Esophagus muscularis mucosa (tissue), 3 donors: ENCODE data around the gene TCF3.

Source experiments
- POLR2A ChIP-seq: fragments of 450-650 bp; IDR thresholded peaks from one replicate; pipeline ENCODE4 v1.6.1; 2017; ENCODE audit warnings: antibody characterized with exemption, moderate library complexity, mild to moderate bottlenecking, low read depth
- POLR2AphosphoS5 ChIP-seq, 2 donors: sonication (generic); formaldehyde crosslinking; IDR thresholded peaks; one replicate each; pipeline ENCODE4 v1.6.1; 2017; ENCODE audit warnings: antibody characterized with exemption in 2 of 2
- TF ChIP-seq, protein P1 (sequence below), 3 experiments: fragments of 200-600 bp in 2 of 3; fragments of 450-650 bp in 1 of 3; sonication (generic) in 2 of 3; IDR thresholded peaks; one replicate each; pipeline ENCODE4 v1.5.1; 2017 to 2019; ENCODE audit warnings: antibody characterized with exemption in 3 of 3, mild to moderate bottlenecking in 2 of 3, moderate library complexity in 1 of 3

DNA sequence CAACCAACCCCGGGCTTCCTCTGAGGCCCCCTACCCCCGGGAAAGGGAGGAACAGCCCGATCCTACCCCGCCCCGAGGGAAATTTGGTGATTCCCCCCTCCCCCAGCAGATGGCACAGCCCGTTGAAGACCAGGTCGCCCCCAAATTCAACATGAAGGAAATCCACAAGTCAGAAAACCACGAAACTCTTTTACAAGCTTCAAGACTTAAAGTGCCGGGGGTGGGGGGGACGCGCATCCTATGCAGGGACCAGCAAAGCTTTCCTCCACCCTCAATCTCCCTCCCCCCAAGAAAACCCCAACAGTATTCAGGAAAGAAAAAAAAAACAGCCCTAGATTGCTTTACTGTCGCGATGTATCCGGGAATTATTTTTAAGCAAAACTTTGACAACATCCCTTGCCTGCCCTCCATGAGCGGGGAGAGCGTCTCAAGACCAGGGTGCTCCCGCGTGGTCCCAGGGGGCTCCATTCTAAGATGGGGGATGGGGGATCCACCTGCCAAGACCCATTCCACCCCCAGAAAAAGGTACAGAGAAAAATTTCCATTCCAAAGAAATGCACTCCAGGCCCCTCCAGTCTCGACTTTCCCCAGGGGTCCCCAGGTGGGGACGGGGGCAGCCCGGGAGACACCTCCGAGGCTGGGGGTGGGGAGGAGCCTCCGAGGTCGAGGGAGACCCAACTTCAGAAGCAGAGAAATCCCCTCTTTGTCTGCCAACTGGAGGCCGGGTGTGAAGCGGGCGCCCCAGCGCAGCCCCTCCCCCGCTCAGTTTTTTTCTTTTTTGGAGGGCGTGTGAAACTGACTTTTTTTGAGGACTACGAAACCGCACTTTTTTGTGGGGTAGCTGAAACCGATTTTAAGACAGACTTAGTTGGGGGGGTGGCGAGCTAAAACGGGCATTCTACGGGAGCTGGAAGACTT, 1.5 kb downstream of the TCF3 start:
- no peak for TF ChIP-seq POLR2A
- no peak for TF ChIP-seq POLR2AphosphoS5 (IDR thresholded peaks at IDR 0.05)
- TF ChIP-seq, protein P1, sequence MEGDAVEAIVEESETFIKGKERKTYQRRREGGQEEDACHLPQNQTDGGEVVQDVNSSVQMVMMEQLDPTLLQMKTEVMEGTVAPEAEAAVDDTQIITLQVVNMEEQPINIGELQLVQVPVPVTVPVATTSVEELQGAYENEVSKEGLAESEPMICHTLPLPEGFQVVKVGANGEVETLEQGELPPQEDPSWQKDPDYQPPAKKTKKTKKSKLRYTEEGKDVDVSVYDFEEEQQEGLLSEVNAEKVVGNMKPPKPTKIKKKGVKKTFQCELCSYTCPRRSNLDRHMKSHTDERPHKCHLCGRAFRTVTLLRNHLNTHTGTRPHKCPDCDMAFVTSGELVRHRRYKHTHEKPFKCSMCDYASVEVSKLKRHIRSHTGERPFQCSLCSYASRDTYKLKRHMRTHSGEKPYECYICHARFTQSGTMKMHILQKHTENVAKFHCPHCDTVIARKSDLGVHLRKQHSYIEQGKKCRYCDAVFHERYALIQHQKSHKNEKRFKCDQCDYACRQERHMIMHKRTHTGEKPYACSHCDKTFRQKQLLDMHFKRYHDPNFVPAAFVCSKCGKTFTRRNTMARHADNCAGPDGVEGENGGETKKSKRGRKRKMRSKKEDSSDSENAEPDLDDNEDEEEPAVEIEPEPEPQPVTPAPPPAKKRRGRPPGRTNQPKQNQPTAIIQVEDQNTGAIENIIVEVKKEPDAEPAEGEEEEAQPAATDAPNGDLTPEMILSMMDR (IDR thresholded peaks at IDR 0.05): no peak
